Skeletal muscle satellite cell (primary cell): ENCODE measurements around the gene KRR1.
"Not testable (repeated sequence)": the region's sequence is repeated elsewhere in the genome, so short reads cannot be mapped to it uniquely, and the experiment has no call there.

Source experiments
- H3K27me3 ChIP-seq: 2 replicates; pipeline ENCODE4 v1.7.0; 2013; ENCODE audit warnings: low read length; ENCODE audit not compliant: control insufficient read depth, insufficient read depth
- H3K36me3 ChIP-seq: 2 replicates; pipeline ENCODE4 v1.7.0; 2013; ENCODE audit warnings: mild to moderate bottlenecking, control low read depth, low read length; ENCODE audit not compliant: insufficient read depth
- H3K4me1 ChIP-seq: 2 replicates; pipeline ENCODE4 v1.7.0; 2013; ENCODE audit warnings: low read length; ENCODE audit not compliant: control insufficient read depth, insufficient read depth
- H3K4me2 ChIP-seq: 2 replicates; pipeline ENCODE4 v1.7.0; 2013; ENCODE audit warnings: mild to moderate bottlenecking, low read length
- H3K4me3 ChIP-seq: 2 replicates; pipeline ENCODE4 v1.7.0; 2013; ENCODE audit warnings: low read length
- H3K9ac ChIP-seq: 2 replicates; pipeline ENCODE4 v1.7.0; 2013; ENCODE audit warnings: mild to moderate bottlenecking, low read depth, low read length, moderate library complexity
- H3K9me3 ChIP-seq: replicated peaks from 2 replicates; pipeline ENCODE4 v1.7.0; 2013; ENCODE audit warnings: mild to moderate bottlenecking, control low read depth, low read length

KRR1 gene

GRCh38 chr12:75484450-75484849, 27.0 kb downstream of the KRR1 start:
- not testable (repeated sequence) for H3K9ac ChIP-seq, H3K27me3 ChIP-seq, H3K9me3 ChIP-seq
- Histone ChIP-seq H3K4me2 (peak overlapping the region; percentile 83), H3K4me1 (peaks cover 55% of the 10 kb centered on the region), H3K4me3 (peak overlapping the region; percentile 72), H3K36me3 (peaks cover 52% of the 10 kb centered on the region)

GRCh38 chr12:75483431-75483830, 28.0 kb downstream of the KRR1 start:
- Histone ChIP-seq H3K4me3 (peak overlapping the region; percentile 72), H3K9ac (peak overlapping the region; percentile 87), H3K4me1 (peaks cover 55% of the 10 kb centered on the region)

GRCh38 chr12:75482646-75483045, 28.8 kb downstream of the KRR1 start:
- Histone ChIP-seq H3K27me3 (no peaks in the 10 kb centered on the region), H3K36me3 (peaks cover 46% of the 10 kb centered on the region), H3K9me3 (no peaks in the 10 kb centered on the region), H3K4me3 (peak overlapping the region; percentile 72), H3K4me1 (peaks cover 60% of the 10 kb centered on the region), H3K9ac (peak overlapping the region; percentile 87), H3K4me2 (peak overlapping the region; percentile 83)

More at GRCh38 chr12:75483431-75483830, 28.0 kb downstream of the KRR1 start:
- Histone ChIP-seq H3K4me2 (peak overlapping the region; percentile 83), H3K36me3 (peaks cover 46% of the 10 kb centered on the region), H3K27me3 (no peaks in the 10 kb centered on the region), H3K9me3 (no peaks in the 10 kb centered on the region)

GRCh38 chr12:75481774-75482173, 29.6 kb downstream of the KRR1 start:
- Histone ChIP-seq H3K9me3 (no peaks in the 10 kb centered on the region), H3K27me3 (no peaks in the 10 kb centered on the region), H3K4me1 (peaks cover 60% of the 10 kb centered on the region), H3K4me3 (peak overlapping the region; percentile 72), H3K9ac (peak overlapping the region; percentile 87), H3K4me2 (peak overlapping the region; percentile 83), H3K36me3 (peaks cover 37% of the 10 kb centered on the region)

GRCh38 chr12:75481013-75481705, 30.2 kb downstream of the KRR1 start:
- H3K4me3 ChIP-seq = peak overlapping the region; percentile 72
- H3K4me1 ChIP-seq = peaks cover 60% of the 10 kb centered on the region
- H3K4me2 ChIP-seq = peak overlapping the region; percentile 83
- H3K36me3 ChIP-seq = peaks cover 31% of the 10 kb centered on the region
- H3K27me3 ChIP-seq = no peaks in the 10 kb centered on the region
- H3K9me3 ChIP-seq = no peaks in the 10 kb centered on the region
- H3K9ac ChIP-seq = peak overlapping the region; percentile 87

- peak within 1 kb of the TSS; percentile 72 for H3K4me3 ChIP-seq
- peak within 1 kb of the TSS; percentile 83 for H3K4me2 ChIP-seq
- H3K36me3 ChIP-seq = peaks cover 26% of the 10 kb centered on the region
- H3K9ac ChIP-seq = peak within 1 kb of the TSS; percentile 87
- no peaks in the 10 kb centered on the region for H3K9me3 ChIP-seq
- peaks cover 60% of the 10 kb centered on the region for H3K4me1 ChIP-seq
- H3K27me3 ChIP-seq = no peaks in the 10 kb centered on the region
Measured at GRCh38 chr12:75480469-75480949, 30.9 kb downstream of the KRR1 start, which contains the start of gene GLIPR1. Gene GLIPR1, plus strand, starts transcription at chr12:75480755. Its CDS starts 126 bp downstream, at chr12:75480881.

GRCh38 chr12:75479963-75480461, 31.4 kb downstream of the KRR1 start:
- Histone ChIP-seq H3K27me3 (no peaks in the 10 kb centered on the region), H3K4me2 (peak overlapping the region; percentile 77), H3K36me3 (peaks cover 24% of the 10 kb centered on the region), H3K4me3 (peak overlapping the region; percentile 58), H3K9ac (peak overlapping the region; percentile 78), H3K4me1 (peaks cover 57% of the 10 kb centered on the region), H3K9me3 (no peaks in the 10 kb centered on the region)

GRCh38 chr12:75478116-75478794, 33.2 kb downstream of the KRR1 start:
- H3K4me3 ChIP-seq = no peak overlapping the region
- peaks cover 9% of the 10 kb centered on the region for H3K36me3 ChIP-seq
- no peak overlapping the region for H3K9ac ChIP-seq
- H3K9me3 ChIP-seq = no peaks in the 10 kb centered on the region
- peak overlapping the region; percentile 10 for H3K4me2 ChIP-seq
- H3K4me1 ChIP-seq = peaks cover 40% of the 10 kb centered on the region
- H3K27me3 ChIP-seq = no peaks in the 10 kb centered on the region

- no peaks in the 10 kb centered on the region for H3K36me3 ChIP-seq
- H3K4me2 ChIP-seq = no peak overlapping the region
- H3K27me3 ChIP-seq = no peaks in the 10 kb centered on the region
- H3K4me1 ChIP-seq = peaks cover 29% of the 10 kb centered on the region
- no peak overlapping the region for H3K9ac ChIP-seq
- no peak overlapping the region for H3K4me3 ChIP-seq
- H3K9me3 ChIP-seq = no peaks in the 10 kb centered on the region
Measured at GRCh38 chr12:75477137-75477536, 34.3 kb downstream of the KRR1 start.

- H3K9me3 ChIP-seq = no peaks in the 10 kb centered on the region
- H3K4me3 ChIP-seq = no peak overlapping the region
- H3K9ac ChIP-seq = no peak overlapping the region
- peaks cover 24% of the 10 kb centered on the region for H3K4me1 ChIP-seq
- H3K36me3 ChIP-seq = no peaks in the 10 kb centered on the region
- H3K27me3 ChIP-seq = no peaks in the 10 kb centered on the region
- H3K4me2 ChIP-seq = no peak overlapping the region
Measured at GRCh38 chr12:75476071-75476470, 35.3 kb downstream of the KRR1 start.

- H3K4me1 ChIP-seq = peaks cover 13% of the 10 kb centered on the region
Measured at GRCh38 chr12:75474116-75474515, 37.3 kb downstream of the KRR1 start.

More at GRCh38 chr12:75474116-75474515, 37.3 kb downstream of the KRR1 start:
- Histone ChIP-seq H3K9ac (no peak overlapping the region), H3K36me3 (no peaks in the 10 kb centered on the region), H3K9me3 (no peaks in the 10 kb centered on the region), H3K4me2 (no peak overlapping the region), H3K4me3 (no peak overlapping the region), H3K27me3 (no peaks in the 10 kb centered on the region)
